GM19467 (cell line): ENCODE data around the gene PAM16.

Experiments used
- ATAC-seq: cut with Tn5 transposase; IDR thresholded peaks from one replicate; pipeline ENCODE4 v1.9.1; 2021; ENCODE audit warnings: mild to moderate bottlenecking, moderate library complexity; ENCODE audit not compliant: unreplicated experiment

The PAM16 gene

GRCh38 chr16:4322121-4323052, 28.7 kb downstream of the PAM16 start:
- no peak for ATAC-seq

- no peak for ATAC-seq
These were observed 29.6 kb downstream of the PAM16 start for GRCh38 chr16:4321286-4322120.

DNA sequence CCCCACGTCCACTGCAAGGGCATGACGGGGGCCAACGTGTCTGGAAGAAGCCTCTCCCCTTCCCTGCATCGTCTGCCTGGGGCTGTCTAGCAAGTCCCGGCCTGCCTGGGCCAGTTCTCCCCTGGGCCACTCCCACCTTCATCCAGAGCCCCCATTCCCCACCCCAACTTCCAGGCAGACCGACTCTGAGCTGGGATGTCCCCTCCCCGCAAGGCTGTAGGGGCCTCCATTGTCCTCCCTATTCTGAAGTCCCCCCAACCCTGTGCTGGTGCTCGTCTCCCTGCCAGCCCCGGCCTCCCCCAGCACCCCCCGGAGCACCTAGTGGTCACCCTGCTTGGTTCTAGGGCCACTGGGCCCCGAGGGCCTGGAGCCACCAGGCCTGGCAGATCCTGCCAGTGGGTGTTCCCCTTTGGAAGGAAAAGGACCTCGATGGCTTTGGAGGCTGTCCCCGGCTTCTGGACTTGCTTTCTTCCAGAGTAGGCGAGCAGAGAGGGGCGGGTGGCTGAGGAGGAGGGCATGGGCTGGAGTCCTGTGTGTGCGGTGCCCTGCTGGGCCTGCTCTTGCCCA, 30.5 kb downstream of the PAM16 start:
- ATAC-seq: no peak

GRCh38 chr16:4319454-4320421, 31.4 kb downstream of the PAM16 start:
- no peak for ATAC-seq

DNA sequence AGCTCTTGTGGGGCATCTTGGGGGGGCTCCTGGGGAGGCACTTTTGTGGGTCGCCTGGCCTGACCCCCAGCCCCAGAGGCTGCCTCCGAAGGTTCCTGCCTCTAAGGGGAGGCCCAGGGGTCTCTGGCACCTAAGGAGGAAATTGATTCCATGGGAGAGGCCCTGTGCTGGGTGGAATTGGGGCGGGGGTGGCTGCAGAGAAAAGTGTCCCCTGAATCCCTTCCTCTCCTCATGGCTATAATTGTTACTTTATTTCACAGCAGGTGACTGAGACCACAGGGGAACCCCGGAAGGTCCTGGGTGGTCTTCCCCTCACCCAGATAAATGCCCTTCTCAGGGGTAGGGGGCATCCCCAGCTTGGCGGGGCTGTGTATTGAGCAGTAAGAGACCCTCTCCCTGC, 32.2 kb downstream of the PAM16 start:
- ATAC-seq: no peak

DNA sequence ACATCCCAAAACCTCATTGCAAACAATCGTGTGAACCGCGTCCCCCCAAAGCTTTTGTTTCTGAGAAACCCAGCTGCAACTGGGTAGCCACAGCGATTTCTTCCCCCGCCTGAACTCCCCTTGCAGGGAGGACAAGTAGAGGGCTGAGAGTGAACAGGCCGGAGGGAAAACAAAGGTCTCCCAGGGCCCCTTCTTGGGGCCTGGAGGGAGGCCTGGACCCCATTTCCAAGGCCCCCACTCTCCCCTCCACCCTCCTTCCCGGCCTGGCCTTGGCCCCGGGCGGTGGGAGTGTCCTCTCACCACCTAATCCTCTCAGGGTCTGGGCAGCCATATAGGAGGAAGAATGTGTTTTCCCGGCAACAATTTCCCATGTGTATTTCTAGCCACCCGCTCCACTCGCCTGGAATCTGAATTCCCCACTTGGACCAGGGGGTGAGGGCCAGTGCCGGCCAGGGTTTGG, 32.6 kb downstream of the PAM16 start:
- ATAC-seq: no peak

DNA sequence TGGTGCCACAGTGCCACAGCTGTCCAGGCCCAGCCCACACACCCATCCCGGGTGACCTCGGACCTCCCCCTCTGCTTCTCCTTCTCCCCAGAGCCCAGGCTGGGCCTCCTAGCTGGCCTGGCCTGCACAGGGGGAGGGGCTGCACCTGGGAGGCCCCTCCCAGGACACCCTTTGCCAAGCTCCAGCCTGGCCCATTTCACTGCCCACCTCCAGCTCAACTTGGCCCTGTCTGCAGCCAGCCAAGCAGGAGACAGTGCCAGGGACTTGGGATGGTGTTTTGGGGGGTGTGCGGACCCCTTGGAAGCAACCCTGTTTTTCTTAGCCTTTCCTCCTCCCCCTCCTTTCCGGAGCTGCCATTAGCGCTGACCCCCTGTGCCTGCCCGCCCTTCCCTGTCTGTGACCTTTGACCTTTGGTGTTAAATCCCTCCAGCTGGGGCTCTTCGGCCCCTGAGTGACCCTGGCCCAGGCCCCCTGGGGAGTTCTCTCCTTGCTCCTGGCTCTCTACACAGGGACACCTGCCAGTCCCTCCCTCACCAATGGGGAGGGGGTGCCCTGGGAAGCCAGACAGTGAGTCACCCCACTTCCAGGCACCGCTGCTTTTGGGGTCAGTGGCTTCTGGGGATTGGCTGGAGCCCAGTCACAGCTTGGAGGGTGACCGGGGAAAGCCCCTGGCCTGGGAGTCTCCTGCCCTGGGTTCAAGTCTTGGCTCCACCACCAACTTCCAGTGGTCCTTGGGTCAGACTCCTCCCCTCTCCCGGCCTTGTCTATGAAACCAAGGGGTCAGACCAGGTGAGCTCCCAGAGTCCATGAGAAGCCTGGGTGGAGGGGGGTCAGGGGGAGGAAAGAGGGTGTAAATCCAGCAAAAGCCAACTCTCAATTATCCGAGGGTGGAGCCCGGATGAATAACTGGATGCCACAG, 33.3 kb downstream of the PAM16 start:
- ATAC-seq: no peak

GRCh38 chr16:4316864-4317531, 34.1 kb downstream of the PAM16 start:
- no peak for ATAC-seq

DNA sequence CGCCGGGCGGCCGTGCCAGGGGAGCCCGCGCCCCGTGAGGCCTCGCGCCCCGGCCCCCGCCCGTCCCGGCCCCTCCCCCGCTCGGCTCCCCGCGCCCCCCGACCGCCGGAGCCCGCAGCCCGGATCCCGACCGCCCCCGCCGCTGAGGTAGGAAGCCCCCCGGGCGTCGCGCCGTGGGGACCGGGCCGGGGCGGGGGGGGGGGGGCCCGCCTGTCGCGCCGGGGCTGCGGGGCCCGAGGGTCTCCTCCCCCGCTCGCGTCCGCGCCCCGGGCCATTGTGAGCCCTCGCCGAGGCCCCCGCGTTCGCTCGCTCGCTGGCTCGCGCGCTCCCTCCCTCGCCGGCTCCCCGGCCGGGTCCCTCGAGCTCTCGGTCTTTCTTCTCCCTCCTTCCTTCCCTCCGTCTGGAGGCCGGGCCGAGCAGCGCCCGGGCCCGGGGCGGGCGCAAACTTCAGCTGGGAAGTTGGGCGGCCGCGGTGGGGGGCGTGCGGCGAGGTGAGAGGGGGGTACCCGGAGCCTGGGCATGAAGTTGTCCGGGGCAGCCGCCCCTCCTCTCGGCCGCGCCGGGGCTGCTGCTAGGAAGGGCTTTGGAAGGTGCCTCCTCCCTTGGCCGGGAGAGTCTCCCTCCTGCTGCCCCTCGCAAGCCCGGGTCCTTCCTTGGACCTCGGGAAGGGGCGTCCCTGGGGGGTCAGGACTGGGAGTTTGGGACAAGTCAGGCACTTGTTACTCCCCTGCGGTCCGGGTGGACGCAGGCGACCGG, 34.8 kb downstream of the PAM16 start:
- no peak for ATAC-seq

DNA sequence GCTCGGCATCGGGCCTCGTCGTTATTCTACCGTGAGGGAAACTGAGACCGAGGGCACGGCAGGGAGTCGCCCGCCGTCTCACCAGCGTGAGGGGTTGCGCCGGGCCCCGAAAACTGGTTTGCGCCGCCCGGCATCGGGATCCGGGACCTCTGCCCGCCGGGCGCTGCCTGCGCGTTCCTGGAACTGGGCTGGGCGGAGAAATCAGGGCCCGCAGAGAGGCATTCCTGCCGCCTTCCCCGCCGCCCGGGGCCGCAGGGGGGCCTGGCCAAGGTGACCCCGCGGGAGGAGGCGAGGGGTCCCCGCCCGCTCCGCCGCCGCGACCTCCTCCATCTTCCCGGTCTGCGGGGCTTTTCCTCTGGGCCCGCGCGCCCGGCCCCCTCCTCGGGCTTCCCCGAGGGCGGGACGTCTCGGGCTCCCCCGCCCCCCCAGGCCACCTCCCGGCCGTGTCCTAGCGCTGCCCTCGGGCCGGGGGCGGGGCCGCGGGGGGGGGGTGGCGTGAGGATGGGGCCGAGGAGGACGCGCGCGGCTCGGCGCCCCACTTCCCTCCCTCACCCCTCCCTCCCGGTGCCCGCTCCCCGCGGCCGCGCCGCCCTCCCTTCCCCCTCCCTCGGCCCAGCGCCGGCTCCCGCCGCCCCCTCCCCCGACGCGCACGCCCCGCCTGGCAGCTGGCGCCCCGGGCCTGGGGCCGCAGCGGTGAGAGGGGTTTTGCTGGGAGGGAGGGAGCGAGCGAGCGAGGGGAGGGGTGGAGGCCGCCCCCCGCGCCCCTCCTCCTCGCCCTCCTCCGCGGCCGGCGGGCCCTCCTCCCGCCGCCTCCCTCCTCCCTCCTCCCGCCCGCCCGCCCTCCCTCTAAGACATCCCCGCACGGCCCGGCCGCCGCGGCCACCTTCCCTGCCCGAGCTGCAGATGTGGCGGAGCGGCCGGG, 35.7 kb downstream of the PAM16 start, which contains the start of gene GLIS2:
Gene GLIS2 (plus strand): TSS at position 882 of the 922 bp plus-strand sequence. CDS start 16,214 bp downstream, outside the sequence.
- no peak for ATAC-seq

GRCh38 chr16:4314532-4315185, 36.5 kb downstream of the PAM16 start:
- no peak for ATAC-seq

GRCh38 chr16:4313563-4314531, 37.3 kb downstream of the PAM16 start:
- peak; percentile 33 for ATAC-seq

GRCh38 chr16:4309833-4310266, 41.3 kb downstream of the PAM16 start:
- no peak for ATAC-seq

DNA sequence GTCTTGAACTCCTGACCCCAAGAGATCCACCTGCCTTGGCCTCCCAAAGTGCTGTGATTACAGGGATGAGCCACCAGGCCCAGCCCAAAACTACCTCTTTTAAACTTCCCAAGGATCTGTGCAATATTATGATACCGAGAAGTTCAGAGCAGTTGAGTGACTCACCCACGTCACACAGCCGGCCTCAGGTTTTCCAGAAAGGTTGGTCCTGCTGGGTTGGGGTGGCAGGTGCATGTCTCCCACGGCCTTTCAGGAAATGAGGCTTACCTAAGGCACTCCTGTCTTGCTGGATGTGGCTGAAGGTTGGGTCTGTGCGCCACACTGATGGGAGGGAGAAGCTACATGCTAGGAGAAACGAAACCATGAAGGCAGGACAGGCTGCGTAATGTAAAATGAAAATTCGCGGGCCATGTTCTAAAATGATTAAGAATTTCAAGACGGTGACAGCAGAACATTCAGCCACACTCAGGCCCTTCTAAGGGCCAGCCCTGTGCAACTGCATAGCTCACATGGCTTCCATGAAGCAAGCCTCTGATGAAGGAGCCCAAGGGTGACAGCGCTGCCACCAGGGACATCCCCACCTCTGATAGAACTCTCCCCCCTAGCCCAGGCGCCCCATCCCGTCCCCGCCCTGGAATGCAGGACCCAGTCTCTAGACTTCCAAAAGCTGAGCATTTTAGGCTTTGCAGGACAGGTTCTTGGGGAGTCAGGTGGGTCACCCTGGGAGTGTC, 41.9 kb downstream of the PAM16 start:
- ATAC-seq: no peak
